IMR-90 (cell line): Measurements from ENCODE around the gene ACADL. TPM values are rescaled to one million over a fixed set of nuclear protein-coding genes. Genes with fewer than 3 reads are reported as not detected.

Source experiments
- ATAC-seq: fragments of 200-7000 bp; cut with Tn5 transposase; 2 replicates; pipeline ENCODE4 v1.9.1; 2020; ENCODE audit warnings: low read depth, mild to moderate bottlenecking, moderate library complexity
- BruUV-seq: library from RNA; stranded (reverse); fragments of 400-500 nt; replicated peaks from 2 replicates; lab custom pipeline; 2021; lab: Mats Ljungman, UMichigan
- CTCF ChIA-PET: fragments of 300-600 bp; formaldehyde crosslinking; extraction: SDS; loops from one replicate; lab custom pipeline; 2021; ENCODE audit warnings: antibody characterized with exemption; lab: Yijun Ruan, JAX
- POLR2A ChIA-PET: fragments of 300-600 bp; sonication (Branson Sonifier 250); formaldehyde crosslinking; loops from one replicate; lab custom pipeline; 2022; ENCODE audit warnings: antibody characterized with exemption; ENCODE audit not compliant: unreplicated experiment; lab: Charles Lee
- DNase-seq: peaks from one replicate; pipeline ENCODE4 v3.0.0; 2013
- H2AFZ ChIP-seq: replicated peaks from 2 replicates; pipeline ENCODE3; 2013; ENCODE audit warnings: low read length, mild to moderate bottlenecking; ENCODE audit not compliant: poor library complexity
- H2AK5ac ChIP-seq: 2 replicates; pipeline ENCODE4 v1.6.1; 2013; ENCODE audit warnings: low read depth, low read length, inconsistent platforms
- H2AK9ac ChIP-seq: replicated peaks from 2 replicates; pipeline ENCODE3; 2013; ENCODE audit warnings: mild to moderate bottlenecking, low read depth, low read length, moderate library complexity; ENCODE audit not compliant: poor library complexity
- H2BK120ac ChIP-seq: 2 replicates; pipeline ENCODE4 v1.6.1; 2013; ENCODE audit warnings: low read depth, low read length, inconsistent platforms
- H2BK15ac ChIP-seq: 3 replicates; pipeline ENCODE4 v1.6.1; 2013; ENCODE audit warnings: low read depth, low read length, inconsistent platforms
- H2BK20ac ChIP-seq: 2 replicates; pipeline ENCODE4 v1.6.1; 2013; ENCODE audit warnings: low read depth, mild to moderate bottlenecking, inconsistent platforms, low read length, moderate library complexity
- H2BK5ac ChIP-seq: 2 replicates; pipeline ENCODE4 v1.6.1; 2013; ENCODE audit warnings: mild to moderate bottlenecking, low read depth, low read length, inconsistent platforms; ENCODE audit not compliant: poor library complexity, severe bottlenecking
- H3K14ac ChIP-seq: replicated peaks from 2 replicates; pipeline ENCODE4 v1.6.1; 2013; ENCODE audit warnings: low read depth, low read length, inconsistent platforms
- H3K18ac ChIP-seq: 2 replicates; pipeline ENCODE4 v1.6.1; 2013; ENCODE audit warnings: low read depth, low read length, control low read depth
- H3K23ac ChIP-seq: 2 replicates; pipeline ENCODE4 v1.6.1; 2013; ENCODE audit warnings: low read depth, low read length, inconsistent platforms
- H3K27ac ChIP-seq: 2 replicates; pipeline ENCODE4 v1.5.1; 2013; ENCODE audit warnings: mild to moderate bottlenecking, control low read depth, low read length; ENCODE audit not compliant: insufficient read depth
- H3K27me3 ChIP-seq: 2 replicates; pipeline ENCODE4 v1.6.1; 2013; ENCODE audit warnings: low read length; ENCODE audit not compliant: control insufficient read depth, insufficient read depth
- H3K36me3 ChIP-seq: 2 replicates; pipeline ENCODE4 v1.6.1; 2013; ENCODE audit warnings: low read length, mixed read lengths; ENCODE audit not compliant: control insufficient read depth, insufficient read depth
- H3K4ac ChIP-seq: 2 replicates; pipeline ENCODE4 v1.6.1; 2013; ENCODE audit warnings: low read depth, low read length, inconsistent platforms
- H3K4me1 ChIP-seq: 2 replicates; pipeline ENCODE4 v1.6.1; 2013; ENCODE audit warnings: low read length, mixed read lengths; ENCODE audit not compliant: control insufficient read depth, insufficient read depth
- H3K4me2 ChIP-seq: 2 replicates; pipeline ENCODE4 v1.6.1; 2013; ENCODE audit warnings: low read depth, mild to moderate bottlenecking, control low read depth, low read length, moderate library complexity
- H3K4me3 ChIP-seq: 2 replicates; pipeline ENCODE4 v1.5.1; 2013; ENCODE audit warnings: low read depth, mild to moderate bottlenecking, control low read depth, low read length, moderate library complexity; ENCODE audit not compliant: insufficient read depth
- H3K56ac ChIP-seq: 2 replicates; pipeline ENCODE4 v1.6.1; 2013; ENCODE audit warnings: low read length, inconsistent platforms; ENCODE audit not compliant: insufficient read depth; ENCODE audit errors: extremely low read depth
- H3K79me1 ChIP-seq, 2 experiments: 2 replicates each; pipeline ENCODE4 v1.6.1; 2013; ENCODE audit warnings: low read length in 2 of 2, inconsistent platforms in 1 of 2, low read depth in 1 of 2
- H3K9ac ChIP-seq: 2 replicates; pipeline ENCODE4 v1.6.1; 2013; ENCODE audit warnings: low read depth, low read length, control low read depth
- H3K9me1 ChIP-seq: 2 replicates; pipeline ENCODE4 v1.6.1; 2013; ENCODE audit warnings: low read length, inconsistent platforms; ENCODE audit not compliant: insufficient read depth
- H3K9me3 ChIP-seq: 2 replicates; pipeline ENCODE4 v1.6.1; 2013; ENCODE audit warnings: low read length; ENCODE audit not compliant: control insufficient read depth, insufficient read depth
- H4K20me1 ChIP-seq: 2 replicates; pipeline ENCODE4 v1.6.1; 2013; ENCODE audit warnings: low read length, inconsistent platforms; ENCODE audit not compliant: insufficient read depth
- H4K5ac ChIP-seq: 2 replicates; pipeline ENCODE4 v1.6.1; 2013; ENCODE audit warnings: mild to moderate bottlenecking, low read depth, low read length, control low read depth
- H4K8ac ChIP-seq, 2 experiments: 2 replicates each; pipeline ENCODE4 v1.6.1; 2013; ENCODE audit warnings: low read depth in 2 of 2, low read length in 2 of 2, control low read depth in 1 of 2, inconsistent platforms in 1 of 2
- H4K91ac ChIP-seq: 2 replicates; pipeline ENCODE4 v1.6.1; 2013; ENCODE audit warnings: low read depth, low read length, inconsistent platforms; ENCODE audit not compliant: insufficient read depth
- MAZ ChIP-seq: IDR thresholded peaks from 2 replicates; pipeline ENCODE4 v1.6.1; 2012; ENCODE audit warnings: low read depth, mild to moderate bottlenecking, low read length, improper control_type of control experiment, moderate library complexity, borderline replicate concordance
- POLR2A ChIP-seq: IDR thresholded peaks from 2 replicates; pipeline ENCODE4 v1.6.1; 2012; ENCODE audit warnings: mild to moderate bottlenecking, low read depth, low read length
- RAD21 ChIP-seq: IDR thresholded peaks from 2 replicates; pipeline ENCODE4 v1.6.1; 2012; ENCODE audit warnings: low read length, improper control_type of control experiment
- SMC3 ChIP-seq: fragments of 150-350 bp; IDR thresholded peaks from 2 replicates; pipeline ENCODE4 v1.6.1; 2016; ENCODE audit warnings: low read depth, mild to moderate bottlenecking, antibody characterized with exemption, low read length, moderate library complexity
- WGBS, 2 experiments: methylation state at CpG; one replicate each; pipeline versions ENCODE4 v1.1.5 to v1.1.7; 2013; ENCODE audit warnings: missing lambda C conversion rate in 2 of 2; ENCODE audit not compliant: insufficient read length in 1 of 2; ENCODE audit errors: extremely low coverage in 2 of 2; 5-methylcytosine and 5-hydroxymethylcytosine counted together
- dilution Hi-C: fragments of 300-500 bp; cut with HindIII; formaldehyde crosslinking; loops from one replicate; pipeline ENCODE4 v1.14.3; 2018; ENCODE audit warnings: low sequenced_read_pairs; ENCODE audit not compliant: unreplicated experiment
- in situ Hi-C: fragments of 300-500 bp; cut with MboI; formaldehyde crosslinking; loops from 3 replicates; pipeline ENCODE4 v1.14.3; 2019; ENCODE audit warnings: low sequenced_read_pairs, inconsistent platforms, mixed read lengths
- intact Hi-C: fragments of 100-400 bp; cut with micrococcal nuclease; formaldehyde crosslinking; loops from 2 replicates; pipeline ENCODE4 v1.10.0; 2022
- polyA plus RNA-seq, 3 experiments: library from polyadenylated mRNA; depleted of rRNA; stranded (reverse); fragments of >200 nt; gene quantifications; 2 replicates each; pipeline ENCODE4 v1.2.3, GENCODE V29; 2012; ENCODE audit warnings: low replicate concordance in 1 of 3
- total RNA-seq: library from RNA; depleted of rRNA; stranded (reverse); fragments of >200 nt; gene quantifications from 2 replicates; pipeline ENCODE4 v1.2.3, GENCODE V29; 2012
- TF ChIP-seq, protein P1 (sequence below): fragments of 150-350 bp; IDR thresholded peaks from 2 replicates; pipeline ENCODE4 v1.6.1; 2017; ENCODE audit warnings: mild to moderate bottlenecking, antibody characterized with exemption, low read length, low read depth
- TF ChIP-seq, protein P2 (sequence below): conservative IDR thresholded peaks from 2 replicates; pipeline ENCODE4 v1.5.1; 2012; ENCODE audit warnings: mild to moderate bottlenecking, low read depth, low read length, improper control_type of control experiment

Gene ACADL
- total and polyA plus RNA-seq, 2 of the 4 experiments (the other 2 are of a cell fraction), result not detected

DNA sequence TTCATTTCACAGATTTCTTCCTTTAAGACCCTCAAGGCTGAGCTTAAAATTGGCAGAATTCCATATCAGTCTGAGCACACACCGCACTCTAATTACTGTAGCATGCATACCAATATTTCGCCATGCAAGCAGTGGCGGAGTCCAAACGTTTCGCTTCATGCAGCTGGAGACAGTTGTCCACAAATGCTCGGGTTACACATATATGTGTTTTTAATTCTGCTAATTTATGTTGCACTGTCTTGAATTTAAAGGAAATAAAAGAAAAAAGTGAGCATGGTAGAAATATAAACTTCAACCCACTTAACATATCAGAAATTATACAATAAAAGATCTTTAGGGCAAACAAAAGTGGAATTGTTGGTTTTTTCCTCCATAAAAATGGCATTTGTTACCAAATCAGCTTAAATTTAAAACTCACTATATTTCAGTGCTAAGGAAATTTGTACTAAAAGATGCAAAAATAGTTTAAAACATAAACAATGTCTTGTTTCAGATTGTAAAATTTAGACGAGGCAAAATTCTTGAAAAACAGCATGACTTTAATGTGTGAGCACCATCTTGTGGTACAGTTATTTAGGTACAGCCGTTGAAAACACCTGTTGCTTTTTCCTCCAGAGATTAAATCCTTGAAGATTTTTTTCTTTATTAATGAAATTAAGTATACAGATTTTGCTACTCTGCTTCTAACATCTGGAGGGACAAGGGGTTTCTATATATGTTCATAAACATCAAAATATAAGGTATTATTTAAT is 30.0 kb downstream of the ACADL start:
- Histone ChIP-seq H2AK9ac (no peak overlapping the region), H3K4me2 (peak overlapping the region; percentile 74), H3K9me3 (no peaks in the 10 kb centered on the region), H3K14ac (no peak overlapping the region), H4K5ac (no peak overlapping the region), H2AK5ac (no peak overlapping the region), H3K27me3 (no peaks in the 10 kb centered on the region), H3K18ac (no peak overlapping the region), H2BK5ac (no peak overlapping the region), H3K56ac (no peak overlapping the region), H3K4me1 (no peaks in the 10 kb centered on the region), H3K4ac (no peak overlapping the region), H3K9me1 (no peaks in the 10 kb centered on the region), H2AFZ (peak overlapping the region; percentile 53), H4K20me1 (no peaks in the 10 kb centered on the region), H3K9ac (no peak overlapping the region), H3K79me1 (no peaks in the 10 kb centered on the region), H2BK120ac (no peak overlapping the region), H3K23ac (no peak overlapping the region), H4K91ac (no peak overlapping the region), H3K36me3 (no peaks in the 10 kb centered on the region), H2BK15ac (no peak overlapping the region), H4K8ac (no peak overlapping the region), H2BK20ac (no peak overlapping the region), H3K27ac (no peak overlapping the region), H3K4me3 (peak overlapping the region; percentile 42; the same call in 1 of the 2 replicates)
- in situ Hi-C loops, result loop anchor here (5.0 kb wide), 1 partner anchor 218 kb away; no protein-coding TSS in a partner anchor
- dilution Hi-C loops, result no loop called here
- no TSS peak for BruUV-seq
- peak; percentile 77 for TF ChIP-seq RAD21
- TF ChIP-seq MAZ, result no peak
- TF ChIP-seq, protein P1, sequence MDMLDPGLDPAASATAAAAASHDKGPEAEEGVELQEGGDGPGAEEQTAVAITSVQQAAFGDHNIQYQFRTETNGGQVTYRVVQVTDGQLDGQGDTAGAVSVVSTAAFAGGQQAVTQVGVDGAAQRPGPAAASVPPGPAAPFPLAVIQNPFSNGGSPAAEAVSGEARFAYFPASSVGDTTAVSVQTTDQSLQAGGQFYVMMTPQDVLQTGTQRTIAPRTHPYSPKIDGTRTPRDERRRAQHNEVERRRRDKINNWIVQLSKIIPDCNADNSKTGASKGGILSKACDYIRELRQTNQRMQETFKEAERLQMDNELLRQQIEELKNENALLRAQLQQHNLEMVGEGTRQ, result no peak
- TF ChIP-seq POLR2A, result no peak
- peak; percentile 80 for TF ChIP-seq SMC3
- TF ChIP-seq, protein P2, sequence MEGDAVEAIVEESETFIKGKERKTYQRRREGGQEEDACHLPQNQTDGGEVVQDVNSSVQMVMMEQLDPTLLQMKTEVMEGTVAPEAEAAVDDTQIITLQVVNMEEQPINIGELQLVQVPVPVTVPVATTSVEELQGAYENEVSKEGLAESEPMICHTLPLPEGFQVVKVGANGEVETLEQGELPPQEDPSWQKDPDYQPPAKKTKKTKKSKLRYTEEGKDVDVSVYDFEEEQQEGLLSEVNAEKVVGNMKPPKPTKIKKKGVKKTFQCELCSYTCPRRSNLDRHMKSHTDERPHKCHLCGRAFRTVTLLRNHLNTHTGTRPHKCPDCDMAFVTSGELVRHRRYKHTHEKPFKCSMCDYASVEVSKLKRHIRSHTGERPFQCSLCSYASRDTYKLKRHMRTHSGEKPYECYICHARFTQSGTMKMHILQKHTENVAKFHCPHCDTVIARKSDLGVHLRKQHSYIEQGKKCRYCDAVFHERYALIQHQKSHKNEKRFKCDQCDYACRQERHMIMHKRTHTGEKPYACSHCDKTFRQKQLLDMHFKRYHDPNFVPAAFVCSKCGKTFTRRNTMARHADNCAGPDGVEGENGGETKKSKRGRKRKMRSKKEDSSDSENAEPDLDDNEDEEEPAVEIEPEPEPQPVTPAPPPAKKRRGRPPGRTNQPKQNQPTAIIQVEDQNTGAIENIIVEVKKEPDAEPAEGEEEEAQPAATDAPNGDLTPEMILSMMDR, result peak; percentile 81
- CTCF ChIA-PET, result interaction anchor here (0.6 to 1.0 kb wide), 6 partner anchors 23 to 218 kb away, joined by 3 to 6 read pairs (median 3); no protein-coding TSS in a partner anchor
- intact Hi-C loops, result loop anchor here (1.0 to 5.0 kb wide), 5 partner anchors 122 to 1798 kb away; no protein-coding TSS in a partner anchor
- POLR2A ChIA-PET, result no interaction called here
- DNase-seq (peak; percentile 58), ATAC-seq (no peak)
- no CpG with 5 or more reads among the region's 8 CpGs for WGBS, 2 experiments
